ENCODE results near the gene DDRGK1. TPM values are rescaled to one million over a fixed set of nuclear protein-coding genes. Genes with fewer than 3 reads are reported as not detected.

DDRGK1 gene
- total RNA-seq, 1 experiment from 2014 or later, result 65.5 TPM

- Histone ChIP-seq H3K4me3 (ENCODE audit: low read depth in 2 of 2, low read length in 2 of 2) (peak overlapping the region; percentile 96 to 100), H3K4me1 (ENCODE audit: control insufficient read depth, insufficient read depth, low read length) (peaks cover 14% of the 10 kb centered on the region), H3K27me3 (ENCODE audit: control insufficient read depth, insufficient read depth, low read length) (no peaks in the 10 kb centered on the region), H3K27ac (ENCODE audit: low read length) (peak overlapping the region; percentile 97), H3K36me3 (ENCODE audit: control insufficient read depth, insufficient read depth, low read length) (peaks cover 7% of the 10 kb centered on the region), H3K9me3 (ENCODE audit: control insufficient read depth, insufficient read depth, low read depth, low read length) (no peaks in the 10 kb centered on the region)
- ChIA-PET POLR2A (interaction anchor here (0.6 kb wide), 1 partner anchor 27 kb away, joined by 4 read pairs; no protein-coding TSS in a partner anchor), CTCF (no interaction called here)
- BruUV-seq (replicated peaks), result no TSS peak
- intact Hi-C loops (cut with micrococcal nuclease; ENCODE audit: unreplicated experiment) (no loop called here), in situ Hi-C loops (cut with HindIII; ENCODE audit: low pct_unique_long_range_greater_than_20kb, low sequenced_read_pairs) (no loop called here)
- no peak for DNase-seq (ENCODE audit: low read depth, low spot score)
- no peak for TF ChIP-seq REST (IDR thresholded peaks at IDR 0.05; ENCODE audit: insufficient read depth in 1 of 2, low read depth in 2 of 2, low read length in 1 of 2)
- TF ChIP-seq CTCF (IDR thresholded peaks at IDR 0.05), result no peak
- TF ChIP-seq POLR2AphosphoS5 (IDR thresholded peaks at IDR 0.05; ENCODE audit: low read depth, low read length), result no peak
- ATAC-seq, result peak; percentile 37; the same call in 1 of the 2 replicates
Measured at GRCh38 chr20:3158968-3159431, 45.5 kb downstream of the DDRGK1 start.

- in situ Hi-C loops (cut with HindIII; ENCODE audit: low pct_unique_long_range_greater_than_20kb, low sequenced_read_pairs) (no loop called here), intact Hi-C loops (cut with micrococcal nuclease; ENCODE audit: unreplicated experiment) (no loop called here)
- H3K4me1 ChIP-seq (ENCODE audit: control insufficient read depth, insufficient read depth, low read length), result peaks cover 14% of the 10 kb centered on the region
- no peaks in the 10 kb centered on the region for H3K27me3 ChIP-seq (ENCODE audit: control insufficient read depth, insufficient read depth, low read length)
- DNase-seq (ENCODE audit: low read depth, low spot score) (no peak), ATAC-seq (no peak)
- BruUV-seq (replicated peaks), result no TSS peak
- no peak overlapping the region; the same call in 1 of the 2 replicates for H3K27ac ChIP-seq (ENCODE audit: low read length)
- TF ChIP-seq CTCF (IDR thresholded peaks at IDR 0.05) (no peak), REST (IDR thresholded peaks at IDR 0.05; ENCODE audit: insufficient read depth in 1 of 2, low read depth in 2 of 2, low read length in 1 of 2) (no peak), TCF7L2 (IDR thresholded peaks at IDR 0.05; ENCODE audit: low read depth, low read length) (no peak), POLR2AphosphoS5 (IDR thresholded peaks at IDR 0.05; ENCODE audit: low read depth, low read length) (no peak), SIN3A (IDR thresholded peaks at IDR 0.05; ENCODE audit: borderline replicate concordance, insufficient read depth, low read depth, low read length) (no peak)
- H3K36me3 ChIP-seq (ENCODE audit: control insufficient read depth, insufficient read depth, low read length), result peaks cover 7% of the 10 kb centered on the region
- CTCF ChIA-PET, result no interaction called here
- POLR2A ChIA-PET, result interaction anchor here (0.7 kb wide), 2 partner anchors 87 to 845 kb away, joined by 6 to 7 read pairs; no protein-coding TSS in a partner anchor
- no peaks in the 10 kb centered on the region for H3K9me3 ChIP-seq (ENCODE audit: control insufficient read depth, insufficient read depth, low read depth, low read length)
- peak overlapping the region; percentile 96 to 100 for H3K4me3 ChIP-seq (ENCODE audit: low read depth in 2 of 2, low read length in 2 of 2)
Measured at GRCh38 chr20:3157817-3158216, 46.7 kb downstream of the DDRGK1 start.
